D721Med (cell line): ENCODE results near the gene GRK3.
"Not testable (repeated sequence)": the region's sequence is repeated elsewhere in the genome, so short reads cannot be mapped to it uniquely, and the experiment has no call there.

ENCODE experiments used
- DNase-seq: peaks from one replicate; pipeline ENCODE4 v3.0.0; 2011; ENCODE audit warnings: low spot score; ENCODE audit not compliant: insufficient read length
- FAIRE-seq: peaks from 2 replicates; lab custom pipeline; 2011; peaks lifted over from hg19 to GRCh38; lab: Jason Lieb, UNC
- CTCF ChIP-seq: IDR thresholded peaks from 2 replicates; pipeline ENCODE4 v1.5.1; 2012; ENCODE audit warnings: mild to moderate bottlenecking, control low read depth; ENCODE audit not compliant: insufficient read depth; ENCODE audit errors: missing control alignments

The GRK3 gene

GRCh38 chr22:25623851-25624250 lies 59.4 kb downstream of the GRK3 start:
- no peak for DNase-seq
- no peak for TF ChIP-seq CTCF
- FAIRE-seq, result no peak

DNA sequence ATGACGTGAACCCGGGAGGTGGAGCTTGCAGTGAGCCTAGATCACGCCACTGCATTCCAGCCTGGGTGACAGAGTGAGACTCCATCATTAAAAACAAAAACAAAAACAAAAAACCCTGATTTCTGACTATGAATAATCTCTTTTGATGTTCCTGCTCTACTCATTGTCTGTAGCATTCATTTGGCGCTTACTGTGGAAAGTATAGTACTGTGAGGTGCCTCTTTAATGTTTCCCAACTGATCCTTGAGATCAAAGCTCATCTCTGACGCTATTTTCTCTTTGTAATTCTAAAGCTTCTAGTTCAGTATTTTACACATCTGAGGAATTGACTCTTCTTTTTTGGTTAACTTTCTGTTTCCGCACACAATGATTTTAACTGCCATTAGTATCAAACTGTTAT lies 60.0 kb downstream of the GRK3 start:
- DNase-seq (no peak), FAIRE-seq (no peak)
- no peak for TF ChIP-seq CTCF

DNA sequence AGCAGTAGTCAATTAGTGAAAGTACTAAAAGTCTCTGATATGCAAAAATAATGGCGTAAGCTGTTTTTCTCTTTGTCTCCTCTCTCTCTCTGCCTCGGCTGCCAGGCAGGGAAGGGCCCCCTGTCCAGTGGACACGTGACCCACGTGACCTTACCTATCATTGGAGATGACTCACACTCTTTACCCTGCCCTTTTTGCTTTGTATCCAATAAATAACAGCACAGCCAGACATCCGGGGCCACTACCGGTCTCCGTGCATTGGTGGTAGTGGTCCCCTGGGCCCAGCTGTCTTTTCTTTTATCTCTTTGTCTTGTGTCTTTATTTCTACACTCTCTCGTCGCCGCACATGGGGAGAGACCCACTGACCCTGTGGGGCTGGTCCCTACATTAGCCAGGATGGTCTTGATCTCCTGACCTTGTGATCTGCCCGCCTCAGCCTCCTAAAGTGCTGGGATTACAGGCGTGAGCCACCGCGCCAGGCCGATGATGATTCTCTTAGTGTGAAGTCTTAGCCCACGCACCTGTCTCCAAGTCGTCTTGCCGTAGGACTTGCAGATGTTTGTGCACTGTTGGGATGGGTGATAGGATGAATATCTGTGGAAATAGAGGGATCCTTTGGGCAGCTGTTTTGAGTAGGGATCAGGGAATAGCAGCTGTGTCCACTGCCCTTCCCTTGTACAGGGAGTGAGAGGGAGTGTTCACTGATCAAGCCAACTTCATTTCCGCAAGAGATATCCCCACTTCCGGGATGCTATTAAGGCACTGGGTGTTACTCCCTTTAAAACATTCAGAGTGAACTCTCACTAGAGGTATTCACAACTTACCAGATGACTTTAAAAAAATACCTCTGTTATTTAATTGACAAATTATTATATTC lies 61.5 kb downstream of the GRK3 start:
- DNase-seq, FAIRE-seq: not testable (repeated sequence)

- FAIRE-seq (no peak), DNase-seq (no peak)
- no peak for TF ChIP-seq CTCF
These were observed 62.1 kb downstream of the GRK3 start for GRCh38 chr22:25626624-25626990.

DNA sequence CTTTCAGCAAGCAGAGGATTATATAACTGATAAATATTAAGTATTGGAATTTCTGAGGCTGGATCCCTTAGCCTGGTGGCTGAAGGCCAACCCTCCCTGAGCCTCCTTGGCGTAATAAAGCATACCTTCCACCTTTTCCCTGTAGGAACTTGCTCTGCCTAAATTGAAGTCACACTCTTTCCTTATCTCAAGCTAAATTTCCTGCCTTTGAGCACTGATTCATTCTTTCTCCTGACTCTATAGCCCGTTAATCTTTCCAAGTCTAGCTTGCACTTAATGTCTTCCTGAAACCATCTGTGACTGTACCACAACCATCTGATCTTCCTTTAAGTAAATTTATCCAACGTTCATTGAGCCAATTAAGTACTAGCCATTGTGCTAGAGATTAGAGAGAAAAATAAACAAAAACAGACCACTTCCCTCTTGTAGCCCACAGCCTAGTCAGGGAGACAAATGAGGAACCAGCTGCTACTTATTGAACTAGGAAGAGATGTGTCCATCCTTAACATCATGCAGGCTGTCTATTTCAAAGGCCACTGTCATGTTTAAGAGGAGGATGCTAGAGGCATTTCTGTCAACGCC lies 62.9 kb downstream of the GRK3 start:
- TF ChIP-seq CTCF, result no peak
- DNase-seq (no peak), FAIRE-seq (peak; percentile 92)

DNA sequence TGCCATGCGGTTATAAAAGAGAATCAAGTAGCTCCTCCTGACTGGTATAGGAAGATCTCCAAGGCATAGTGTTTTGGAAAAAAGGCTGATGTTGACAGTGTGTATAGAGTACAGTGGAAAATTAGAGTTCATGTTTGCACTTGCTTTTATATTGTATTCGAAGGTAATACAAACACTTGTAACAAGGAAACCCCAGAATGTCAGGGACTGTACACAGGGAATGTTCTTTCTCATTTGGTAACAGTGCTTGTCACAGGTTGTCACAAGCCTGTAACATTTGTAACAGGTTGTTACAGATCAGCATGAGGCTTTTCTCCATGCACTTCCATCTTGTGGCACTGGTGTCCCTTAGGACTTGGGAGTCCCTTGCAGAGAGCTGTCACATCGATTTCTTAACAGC lies 64.0 kb downstream of the GRK3 start:
- TF ChIP-seq CTCF, result no peak
- FAIRE-seq (peak; percentile 81), DNase-seq (no peak)

DNA sequence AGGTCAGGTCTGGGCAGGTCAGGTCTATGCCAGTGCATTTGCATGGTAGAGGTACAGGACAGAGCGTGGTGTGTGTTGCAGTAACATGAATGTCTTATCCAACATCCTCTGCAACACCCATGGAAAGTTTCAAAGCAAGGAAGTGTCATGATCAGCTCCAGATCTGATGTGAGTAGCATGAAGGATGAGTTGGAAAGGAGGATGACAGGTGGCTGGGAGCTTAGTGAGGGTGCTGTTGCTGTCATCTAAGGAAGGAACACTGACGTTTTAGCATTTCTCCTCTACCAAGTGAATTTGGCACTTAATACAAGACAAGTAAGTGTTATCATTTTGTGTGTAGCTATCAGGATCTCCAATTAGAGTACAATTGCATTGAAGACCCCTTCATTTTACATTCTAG lies 65.1 kb downstream of the GRK3 start:
- TF ChIP-seq CTCF, result no peak
- no peak for FAIRE-seq

More for the DNA sequence above, 65.1 kb downstream of the GRK3 start:
- DNase-seq, result no peak
